Astrocyte (in vitro differentiated cells and primary cell): ENCODE results near the gene ICAM5. TPM values are rescaled to one million over a fixed set of nuclear protein-coding genes. Genes with fewer than 3 reads are reported as not detected.

Experiments
- DNase-seq: peaks from one replicate; pipeline ENCODE4 v3.0.0-alpha.2; 2010; ENCODE audit warnings: low read depth
- FAIRE-seq: peaks from 2 replicates; lab custom pipeline; 2011; peaks lifted over from hg19 to GRCh38; lab: Jason Lieb, UNC
- H2AFZ ChIP-seq: 2 replicates; pipeline ENCODE4 v1.6.0; 2012; ENCODE audit warnings: low read depth, low read length, inconsistent platforms
- H3K27ac ChIP-seq: 2 replicates; pipeline ENCODE4 v1.5.1; 2011; ENCODE audit warnings: low read depth, low read length, inconsistent platforms
- H3K27me3 ChIP-seq: 2 replicates; pipeline ENCODE4 v1.6.0; 2011; ENCODE audit warnings: low read length, inconsistent platforms; ENCODE audit not compliant: insufficient read depth
- H3K36me3 ChIP-seq: 2 replicates; pipeline ENCODE4 v1.5.1; 2011; ENCODE audit warnings: low read length, inconsistent platforms; ENCODE audit not compliant: insufficient read depth
- H3K4me1 ChIP-seq: 2 replicates; pipeline ENCODE4 v1.5.1; 2011; ENCODE audit warnings: low read length, inconsistent platforms; ENCODE audit not compliant: insufficient read depth
- H3K4me2 ChIP-seq: 2 replicates; pipeline ENCODE4 v1.6.0; 2012; ENCODE audit warnings: low read length, inconsistent platforms
- H3K4me3 ChIP-seq: 2 replicates; pipeline ENCODE4 v1.5.1; 2011; ENCODE audit warnings: low read depth, mild to moderate bottlenecking, low read length, inconsistent platforms; ENCODE audit not compliant: insufficient read depth
- H3K79me2 ChIP-seq: 2 replicates; pipeline ENCODE4 v1.6.0; 2012; ENCODE audit warnings: mild to moderate bottlenecking, low read length, inconsistent platforms; ENCODE audit not compliant: insufficient read depth
- H3K9ac ChIP-seq: 2 replicates; pipeline ENCODE4 v1.6.0; 2012; ENCODE audit warnings: mild to moderate bottlenecking, low read length, inconsistent platforms
- H3K9me3 ChIP-seq: 2 replicates; pipeline ENCODE4 v1.5.1; 2012; ENCODE audit warnings: low read depth, mild to moderate bottlenecking, low read length, inconsistent platforms; ENCODE audit not compliant: insufficient read depth
- H4K20me1 ChIP-seq: 2 replicates; pipeline ENCODE4 v1.6.0; 2012; ENCODE audit warnings: low read length, inconsistent platforms; ENCODE audit not compliant: insufficient read depth
- H3K27ac Mint-ChIP-seq: one replicate; pipeline ENCODE4 v1.8.0; 2021; ENCODE audit warnings: mild to moderate bottlenecking, mixed read lengths; ENCODE audit not compliant: unreplicated experiment
- H3K27me3 Mint-ChIP-seq: one replicate; pipeline ENCODE4 v1.8.0; 2021; ENCODE audit warnings: low read depth, mixed read lengths; ENCODE audit not compliant: unreplicated experiment
- H3K36me3 Mint-ChIP-seq: one replicate; pipeline ENCODE4 v1.8.0; 2021; ENCODE audit warnings: low read depth, mixed read lengths; ENCODE audit not compliant: unreplicated experiment
- H3K4me1 Mint-ChIP-seq: one replicate; pipeline ENCODE4 v1.8.0; 2021; ENCODE audit warnings: low read depth, mixed read lengths; ENCODE audit not compliant: unreplicated experiment
- H3K4me3 Mint-ChIP-seq: one replicate; pipeline ENCODE4 v1.8.0; 2021; ENCODE audit warnings: mild to moderate bottlenecking, moderate library complexity, mixed read lengths; ENCODE audit not compliant: unreplicated experiment
- H3K9me3 Mint-ChIP-seq: one replicate; pipeline ENCODE4 v1.8.0; 2021; ENCODE audit warnings: mild to moderate bottlenecking, mixed read lengths; ENCODE audit not compliant: unreplicated experiment
- EZH2 ChIP-seq: IDR thresholded peaks from 2 replicates; pipeline ENCODE4 v1.6.1; 2012; ENCODE audit warnings: mild to moderate bottlenecking, low read length, inconsistent platforms; ENCODE audit not compliant: insufficient read depth
- total RNA-seq: library from RNA; stranded (reverse); gene quantifications from 2 replicates; pipeline ENCODE4 v1.2.1, GENCODE V29; 2021
- TF ChIP-seq, protein P1 (sequence below): IDR thresholded peaks from 2 replicates; pipeline ENCODE4 v1.5.1; 2011; ENCODE audit warnings: low read depth, mild to moderate bottlenecking, inconsistent platforms, low read length, moderate library complexity; ENCODE audit not compliant: insufficient read depth

ICAM5 gene
- total RNA-seq, 1 donor from 2014 or later, result 0.07 TPM

DNA sequence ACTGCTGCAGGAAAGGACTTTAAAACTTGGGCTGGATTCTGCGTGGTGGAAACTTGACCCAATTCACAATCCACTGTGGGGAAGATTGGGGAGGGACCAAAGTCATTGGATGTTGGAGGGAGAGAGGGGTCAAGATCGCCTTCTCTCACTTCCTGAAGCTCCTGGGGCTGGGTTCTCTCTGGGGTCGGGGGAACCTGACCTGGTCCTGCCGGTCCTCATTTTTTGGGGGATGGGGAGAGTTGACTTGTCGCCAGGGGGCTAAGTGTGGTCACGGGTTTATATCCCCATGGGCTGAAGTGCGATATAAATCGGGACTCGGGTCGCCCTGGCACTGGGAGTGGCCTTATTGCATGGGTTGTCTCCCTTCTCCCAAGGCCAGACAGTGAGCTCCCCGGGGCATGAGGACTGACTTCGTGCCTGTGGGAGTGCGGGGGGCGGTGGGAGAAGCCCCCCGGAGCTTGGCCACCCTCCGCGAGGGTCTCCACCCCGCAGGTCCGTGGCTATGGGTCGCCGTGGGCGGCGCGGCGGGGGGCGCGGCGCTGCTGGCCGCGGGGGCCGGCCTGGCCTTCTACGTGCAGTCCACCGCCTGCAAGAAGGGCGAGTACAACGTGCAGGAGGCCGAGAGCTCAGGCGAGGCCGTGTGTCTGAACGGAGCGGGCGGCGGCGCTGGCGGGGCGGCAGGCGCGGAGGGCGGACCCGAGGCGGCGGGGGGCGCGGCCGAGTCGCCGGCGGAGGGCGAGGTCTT, 6.3 kb downstream of the ICAM5 start:
- TF ChIP-seq, protein P1, sequence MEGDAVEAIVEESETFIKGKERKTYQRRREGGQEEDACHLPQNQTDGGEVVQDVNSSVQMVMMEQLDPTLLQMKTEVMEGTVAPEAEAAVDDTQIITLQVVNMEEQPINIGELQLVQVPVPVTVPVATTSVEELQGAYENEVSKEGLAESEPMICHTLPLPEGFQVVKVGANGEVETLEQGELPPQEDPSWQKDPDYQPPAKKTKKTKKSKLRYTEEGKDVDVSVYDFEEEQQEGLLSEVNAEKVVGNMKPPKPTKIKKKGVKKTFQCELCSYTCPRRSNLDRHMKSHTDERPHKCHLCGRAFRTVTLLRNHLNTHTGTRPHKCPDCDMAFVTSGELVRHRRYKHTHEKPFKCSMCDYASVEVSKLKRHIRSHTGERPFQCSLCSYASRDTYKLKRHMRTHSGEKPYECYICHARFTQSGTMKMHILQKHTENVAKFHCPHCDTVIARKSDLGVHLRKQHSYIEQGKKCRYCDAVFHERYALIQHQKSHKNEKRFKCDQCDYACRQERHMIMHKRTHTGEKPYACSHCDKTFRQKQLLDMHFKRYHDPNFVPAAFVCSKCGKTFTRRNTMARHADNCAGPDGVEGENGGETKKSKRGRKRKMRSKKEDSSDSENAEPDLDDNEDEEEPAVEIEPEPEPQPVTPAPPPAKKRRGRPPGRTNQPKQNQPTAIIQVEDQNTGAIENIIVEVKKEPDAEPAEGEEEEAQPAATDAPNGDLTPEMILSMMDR, result no peak
- TF ChIP-seq EZH2, result peak; percentile 65
- DNase-seq, result no peak
- H3K4me1 Mint-ChIP-seq, result no peaks in the 10 kb centered on the region
- H3K27ac Mint-ChIP-seq, result no peak overlapping the region
- no peak for FAIRE-seq
- Histone ChIP-seq H3K27ac (no peak overlapping the region), H3K4me3 (no peak overlapping the region), H3K36me3 (no peaks in the 10 kb centered on the region), H3K4me1 (peaks cover 20% of the 10 kb centered on the region), H2AFZ (peak overlapping the region; percentile 26), H3K9me3 (peaks cover 11% of the 10 kb centered on the region), H3K9ac (no peak overlapping the region), H4K20me1 (peaks cover 8% of the 10 kb centered on the region), H3K27me3 (peaks cover 50% of the 10 kb centered on the region), H3K79me2 (no peaks in the 10 kb centered on the region), H3K4me2 (peak overlapping the region; percentile 63)
- H3K4me3 Mint-ChIP-seq, result no peak overlapping the region
- peaks cover 2% of the 10 kb centered on the region for H3K36me3 Mint-ChIP-seq
- H3K27me3 Mint-ChIP-seq, result peaks cover 51% of the 10 kb centered on the region
- peaks cover 21% of the 10 kb centered on the region for H3K9me3 Mint-ChIP-seq

DNA sequence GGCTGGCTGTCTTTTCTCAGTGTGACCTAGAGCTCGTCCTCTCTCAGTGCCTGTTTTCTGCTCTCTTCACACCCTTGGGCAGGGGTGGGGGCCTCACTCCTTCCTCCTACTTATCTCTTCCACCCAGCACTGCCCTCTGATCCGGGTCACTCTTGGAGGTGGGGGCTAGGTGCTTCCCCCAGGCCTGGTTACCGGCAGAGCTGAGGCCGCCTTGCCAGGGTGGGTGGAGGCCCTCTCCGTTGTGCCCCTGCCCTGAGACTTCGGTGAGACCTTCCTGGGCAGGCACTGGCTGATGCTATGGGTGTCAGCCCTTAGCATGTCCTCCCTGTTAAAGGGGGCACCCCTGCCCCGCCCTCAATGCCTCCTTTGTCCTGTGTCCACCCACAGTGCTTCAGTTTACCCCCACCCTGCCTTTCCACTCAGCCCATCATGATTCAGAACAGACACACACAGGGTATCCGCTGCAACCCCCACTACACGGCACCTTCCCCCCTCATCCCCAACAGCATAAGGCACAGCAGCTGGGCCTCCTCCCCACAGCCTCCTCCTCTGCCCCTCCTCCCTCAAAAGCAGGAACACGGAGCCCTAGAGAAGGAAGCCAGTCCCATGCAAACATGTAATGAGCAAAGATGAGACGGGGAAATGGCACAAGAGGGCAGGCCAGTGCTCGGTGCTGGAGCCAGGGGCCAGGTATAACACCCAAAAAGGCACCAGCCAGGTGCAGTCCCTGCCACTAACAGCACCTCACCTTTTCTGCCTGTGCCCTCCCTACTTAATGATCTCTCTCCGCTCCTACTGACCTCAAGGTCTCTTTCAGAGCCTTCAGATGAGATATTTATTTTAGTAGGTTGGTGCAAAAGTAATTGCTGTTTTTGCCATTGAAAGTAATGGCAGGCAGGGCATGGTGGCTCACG, 10.1 kb downstream of the ICAM5 start:
- DNase-seq (no peak), FAIRE-seq (no peak)
- Histone ChIP-seq H3K9me3 (peaks cover 4% of the 10 kb centered on the region), H3K27ac (no peak overlapping the region), H3K36me3 (no peaks in the 10 kb centered on the region), H3K4me1 (peaks cover 10% of the 10 kb centered on the region), H2AFZ (no peak overlapping the region), H4K20me1 (no peaks in the 10 kb centered on the region), H3K4me3 (no peak overlapping the region), H3K9ac (no peak overlapping the region), H3K79me2 (no peaks in the 10 kb centered on the region), H3K27me3 (peaks cover 15% of the 10 kb centered on the region), H3K4me2 (no peak overlapping the region)
- Mint-ChIP-seq H3K27me3 (peaks cover 29% of the 10 kb centered on the region), H3K4me1 (peaks cover 4% of the 10 kb centered on the region), H3K4me3 (no peak overlapping the region), H3K9me3 (peaks cover 7% of the 10 kb centered on the region), H3K36me3 (peaks cover 5% of the 10 kb centered on the region), H3K27ac (no peak overlapping the region)
- TF ChIP-seq EZH2, result no peak
- TF ChIP-seq, protein P1, result no peak
